HEK293T (cell line): ENCODE measurements around the gene MRPL10.

Experiments
- BHLHE40 ChIP-seq: fragments of 450-650 bp; IDR thresholded peaks from 2 replicates; pipeline ENCODE4 v1.6.1; 2016; ENCODE audit warnings: mild to moderate bottlenecking, moderate library complexity, borderline replicate concordance
- CTBP1 ChIP-seq: fragments of 450-650 bp; IDR thresholded peaks from 2 replicates; pipeline ENCODE4 v1.6.1; 2016; ENCODE audit warnings: borderline replicate concordance
- ELF4 ChIP-seq: fragments of 450-650 bp; IDR thresholded peaks from 2 replicates; pipeline ENCODE4 v1.6.1; 2017; ENCODE audit warnings: antibody characterized with exemption
- FOXA1 ChIP-seq: fragments of 450-650 bp; IDR thresholded peaks from 2 replicates; pipeline ENCODE4 v1.6.1; 2016; ENCODE audit warnings: mild to moderate bottlenecking
- FOXK2 ChIP-seq: fragments of 450-650 bp; IDR thresholded peaks from 2 replicates; pipeline ENCODE4 v1.6.1; 2016; ENCODE audit warnings: mild to moderate bottlenecking
- HDGF ChIP-seq: fragments of 450-650 bp; IDR thresholded peaks from 2 replicates; pipeline ENCODE4 v1.6.1; 2017; ENCODE audit warnings: antibody characterized with exemption, borderline replicate concordance
- LEF1 ChIP-seq: fragments of 450-650 bp; IDR thresholded peaks from 2 replicates; pipeline ENCODE4 v1.6.1; 2017; ENCODE audit warnings: mild to moderate bottlenecking, borderline replicate concordance
- NFRKB ChIP-seq: fragments of 450-650 bp; IDR thresholded peaks from 2 replicates; pipeline ENCODE4 v1.6.1; 2016; ENCODE audit warnings: mild to moderate bottlenecking, moderate library complexity
- SP1 ChIP-seq: fragments of 450-650 bp; IDR thresholded peaks from 2 replicates; pipeline ENCODE4 v1.6.1; 2017
- SUZ12 ChIP-seq: fragments of 450-650 bp; IDR thresholded peaks from 2 replicates; pipeline ENCODE4 v1.6.1; 2016; ENCODE audit warnings: mild to moderate bottlenecking

DNA sequence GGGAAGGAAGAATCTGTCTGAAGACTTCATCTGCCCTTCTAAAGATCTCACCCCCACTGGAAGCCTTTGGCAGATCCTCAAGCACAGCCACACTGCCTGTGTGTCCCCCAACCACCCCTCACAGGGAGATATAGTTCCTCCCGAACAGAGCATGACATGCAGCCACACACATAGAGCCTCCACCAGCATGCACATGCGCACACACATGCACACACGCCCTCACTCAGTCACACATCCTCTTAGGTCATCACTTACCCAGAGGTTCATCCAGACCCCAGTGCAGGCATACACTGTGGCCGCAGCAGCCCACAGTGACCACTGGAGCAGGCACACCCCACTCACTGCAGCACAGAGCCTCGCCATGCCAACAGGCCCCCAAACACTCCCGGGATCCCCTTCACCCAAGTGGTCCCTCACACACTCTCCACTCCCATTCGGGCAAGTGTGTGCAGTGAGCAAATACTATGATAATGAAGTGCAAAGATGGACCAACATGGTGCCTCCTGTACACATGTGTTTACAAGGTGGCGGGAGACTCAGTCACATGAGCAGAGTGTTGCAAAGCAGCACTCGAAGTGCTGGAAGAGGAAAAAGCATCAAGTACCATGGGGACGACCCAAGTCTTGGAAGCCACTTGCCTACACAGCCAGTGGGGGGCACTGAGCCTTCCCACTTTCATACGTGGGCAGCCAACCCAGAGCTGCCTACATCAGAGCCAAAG, 36.6 kb upstream of the MRPL10 start:
- TF ChIP-seq LEF1 (no peak), SUZ12 (no peak), ELF4 (no peak), FOXA1 (no peak), BHLHE40 (no peak), NFRKB (no peak), HDGF (no peak), CTBP1 (no peak), FOXK2 (no peak), SP1 (no peak)
